Measurements from ENCODE around the gene NEIL3. TPM values are rescaled to one million over a fixed set of nuclear protein-coding genes. Genes with fewer than 3 reads are reported as not detected.

The NEIL3 gene
- total and polyA plus RNA-seq, 8 donors, result 0.29 to 9.3 (median 1.4) TPM; not detected in 2

- no peak for TF ChIP-seq POLR2AphosphoS5 (IDR thresholded peaks at IDR 0.05)
- no peak for TF ChIP-seq EP300 (IDR thresholded peaks at IDR 0.05)
- TF ChIP-seq CTCF (IDR thresholded peaks at IDR 0.05), result no peak
- TF ChIP-seq POLR2A (IDR thresholded peaks at IDR 0.05), result no peak
- no peak overlapping the region for H3K27ac ChIP-seq
Observed at GRCh38 chr4:177391953-177392352, 82.3 kb downstream of the NEIL3 start.

GRCh38 chr4:177393236-177393635, 83.6 kb downstream of the NEIL3 start:
- intact Hi-C loops (cut with DNase I; ENCODE audit: low total_unique reads), result no loop called here
- H3K27ac ChIP-seq, result no peak overlapping the region
- H3K4me3 ChIP-seq, result no peak overlapping the region
- H3K9me3 ChIP-seq, result no peaks in the 10 kb centered on the region
- no peak for TF ChIP-seq POLR2A (IDR thresholded peaks at IDR 0.05)
- no peak for TF ChIP-seq CTCF (IDR thresholded peaks at IDR 0.05)
- no peak for TF ChIP-seq POLR2AphosphoS5 (IDR thresholded peaks at IDR 0.05)
- no peak for TF ChIP-seq EP300 (IDR thresholded peaks at IDR 0.05)
- DNase-seq, result peak in 1 of 2 donors; percentile 27
- 56 to 70% (median 65%) methylated on average over 8 of the region's 8 CpGs for whole genome bisulfite sequencing, 5 donors
- H3K36me3 ChIP-seq, result no peaks in the 10 kb centered on the region
- no peaks in the 10 kb centered on the region for H3K27me3 ChIP-seq
- no peaks in the 10 kb centered on the region for H3K4me1 ChIP-seq

More at GRCh38 chr4:177391953-177392352, 82.3 kb downstream of the NEIL3 start:
- intact Hi-C loops (cut with DNase I; ENCODE audit: low total_unique reads), result no loop called here
- no peak for DNase-seq
- WGBS, 5 donors, result 52 to 63% (median 55%) methylated on average over 6 of the region's 6 CpGs
- Histone ChIP-seq H3K4me3 (no peak overlapping the region), H3K4me1 (no peaks in the 10 kb centered on the region), H3K9me3 (no peaks in the 10 kb centered on the region), H3K27me3 (no peaks in the 10 kb centered on the region), H3K36me3 (no peaks in the 10 kb centered on the region)

GRCh38 chr4:177396352-177396751, 86.7 kb downstream of the NEIL3 start:
- 65 to 86% (median 80%) methylated on average over 2 of the region's 2 CpGs for whole genome bisulfite sequencing, 5 donors
- Histone ChIP-seq H3K27ac (no peak overlapping the region), H3K27me3 (no peaks in the 10 kb centered on the region), H3K36me3 (no peaks in the 10 kb centered on the region), H3K4me1 (no peaks in the 10 kb centered on the region), H3K9me3 (no peaks in the 10 kb centered on the region), H3K4me3 (no peak overlapping the region)
- no peak for TF ChIP-seq CTCF (IDR thresholded peaks at IDR 0.05)
- no peak for TF ChIP-seq EP300 (IDR thresholded peaks at IDR 0.05)
- TF ChIP-seq POLR2A (IDR thresholded peaks at IDR 0.05), result no peak
- TF ChIP-seq POLR2AphosphoS5 (IDR thresholded peaks at IDR 0.05), result no peak
- no peak for DNase-seq
- intact Hi-C loops (cut with DNase I; ENCODE audit: low total_unique reads), result no loop called here

- Histone ChIP-seq H3K4me3 (no peak overlapping the region), H3K9me3 (no peaks in the 10 kb centered on the region), H3K36me3 (no peaks in the 10 kb centered on the region), H3K27ac (no peak overlapping the region), H3K4me1 (no peaks in the 10 kb centered on the region), H3K27me3 (no peaks in the 10 kb centered on the region)
- TF ChIP-seq POLR2AphosphoS5 (IDR thresholded peaks at IDR 0.05) (no peak), POLR2A (IDR thresholded peaks at IDR 0.05) (no peak), CTCF (IDR thresholded peaks at IDR 0.05) (no peak), EP300 (IDR thresholded peaks at IDR 0.05) (no peak)
- 23 to 61% (median 51%) methylated on average over 2 of the region's 2 CpGs for WGBS, 5 donors
- intact Hi-C loops (cut with DNase I; ENCODE audit: low total_unique reads), result no loop called here
- no peak for DNase-seq
Observed at GRCh38 chr4:177400030-177400429, 90.4 kb downstream of the NEIL3 start.
